ENCODE data around the gene FASLG.
"Not testable (repeated sequence)": the region's sequence is repeated elsewhere in the genome, so short reads cannot be mapped to it uniquely, and the experiment has no call there.

Gene FASLG

DNA sequence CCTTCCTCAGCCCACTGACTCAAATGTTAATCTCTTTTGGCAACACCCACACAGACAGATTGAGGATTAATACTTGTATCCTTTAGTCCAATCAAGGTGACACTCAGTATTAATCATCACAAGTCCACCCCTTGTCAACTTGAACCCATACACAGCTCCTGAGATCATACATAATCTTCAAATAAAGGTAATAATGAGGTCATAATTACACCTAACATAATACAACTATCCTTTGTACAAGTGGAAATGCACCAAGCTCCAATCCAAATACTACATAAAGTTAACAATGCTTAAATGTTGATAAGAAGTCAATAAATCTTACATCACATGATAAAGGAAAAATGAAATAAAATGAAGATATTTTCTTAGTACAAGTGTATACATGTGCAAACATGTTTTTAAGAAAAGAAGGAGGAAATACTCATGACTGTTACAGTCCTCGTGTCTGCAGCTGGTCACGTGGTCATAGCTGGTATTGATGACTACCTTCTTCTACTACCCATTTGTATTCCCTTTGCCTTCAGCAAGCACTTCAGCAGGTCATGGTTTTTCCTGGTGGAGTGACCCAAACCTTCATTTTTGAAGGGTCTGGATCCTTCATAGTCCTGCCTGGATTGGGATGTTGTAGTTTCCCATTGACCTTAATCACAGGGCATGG lies 29.7 kb downstream of the FASLG start:
- not testable (repeated sequence) for DNase-seq

- not testable (repeated sequence) for DNase-seq
These were observed 32.0 kb downstream of the FASLG start for GRCh38 chr1:172690925-172691324.

DNA sequence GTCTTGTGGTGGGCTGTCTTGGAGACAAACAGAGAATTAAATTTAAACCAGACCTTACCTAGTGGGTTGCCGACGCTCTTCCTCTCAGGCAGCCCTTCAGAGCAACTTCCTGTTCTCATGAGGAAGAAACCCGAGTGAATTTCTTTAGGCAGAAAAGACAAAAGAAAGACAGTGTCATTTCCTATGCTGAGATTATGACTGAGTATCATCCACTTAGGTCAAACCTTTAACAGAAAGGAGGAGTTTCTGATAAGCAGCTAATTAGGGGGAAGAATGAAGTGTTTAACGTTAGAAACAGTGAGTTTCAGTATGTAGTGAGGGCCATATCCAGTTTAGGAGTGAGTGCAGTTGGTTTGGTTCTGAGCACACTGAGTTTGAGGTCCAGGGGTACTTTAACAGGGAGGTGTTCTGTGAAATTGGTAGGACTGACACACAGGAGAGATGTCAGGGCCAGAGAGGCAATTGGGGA lies 38.7 kb downstream of the FASLG start:
- DNase-seq, result no peak

DNA sequence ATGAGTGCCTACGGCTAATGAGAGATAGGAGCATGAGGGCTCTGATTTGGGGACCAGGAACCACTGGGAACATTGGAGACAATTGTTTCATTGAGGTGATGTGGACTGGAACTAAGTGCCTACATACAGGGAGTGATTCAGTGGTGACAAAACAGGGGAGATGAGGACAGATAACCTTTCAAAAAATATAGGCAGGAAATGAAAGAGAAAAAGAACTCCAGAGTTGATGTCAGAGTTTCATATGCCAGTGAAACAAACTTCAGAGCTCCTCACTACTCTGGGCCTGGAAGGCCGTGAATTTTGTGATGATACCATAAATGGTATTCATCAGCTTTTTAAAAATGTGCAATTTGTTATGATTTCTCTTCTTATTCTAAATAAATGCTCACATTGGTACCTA lies 39.3 kb downstream of the FASLG start:
- DNase-seq, result no peak

GRCh38 chr1:172699111-172699510 lies 40.2 kb downstream of the FASLG start:
- no peak for DNase-seq

DNA sequence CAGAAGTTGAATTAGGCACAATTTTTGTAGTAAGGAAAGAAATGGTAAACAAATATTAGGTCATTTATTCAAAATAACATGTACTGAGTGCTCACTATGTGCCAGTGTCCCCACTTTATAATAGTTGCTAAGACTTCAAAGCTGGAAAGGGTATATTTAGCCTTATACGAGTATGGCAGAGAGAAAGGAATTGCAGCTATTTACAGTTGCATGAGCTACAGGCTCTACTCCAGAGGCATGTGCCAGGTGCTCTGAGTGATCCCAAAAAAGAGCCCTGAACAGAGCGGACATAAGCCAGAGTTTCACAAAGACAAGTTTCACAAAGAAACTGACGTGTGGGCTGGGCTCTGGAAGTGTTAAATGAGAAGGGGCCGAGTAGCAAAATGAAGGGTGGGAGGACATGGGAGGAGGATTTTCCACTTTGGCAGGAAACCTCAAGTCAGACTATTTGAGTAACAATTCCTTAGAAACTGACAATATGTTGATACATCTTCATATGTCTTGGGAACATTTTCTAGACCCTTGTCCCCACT lies 40.9 kb downstream of the FASLG start:
- DNase-seq, result no peak

DNA sequence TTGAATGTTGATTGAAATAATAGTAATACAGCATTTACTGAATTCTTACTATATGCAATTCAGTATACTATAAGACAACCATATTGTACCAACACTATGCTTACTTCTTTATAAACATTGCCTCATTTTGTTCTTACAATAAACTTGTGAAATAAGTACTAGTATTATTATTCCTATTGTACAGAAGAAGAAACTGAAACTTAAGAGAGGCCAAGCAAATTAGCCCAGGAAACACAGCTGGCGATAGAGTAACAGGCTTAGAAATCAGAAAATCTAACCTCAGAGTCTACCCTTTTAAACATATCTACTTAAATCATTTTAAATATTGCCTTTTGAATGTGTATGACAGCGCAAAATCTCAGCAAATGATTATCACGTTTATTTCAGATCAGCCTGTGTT lies 41.7 kb downstream of the FASLG start:
- DNase-seq, result no peak

DNA sequence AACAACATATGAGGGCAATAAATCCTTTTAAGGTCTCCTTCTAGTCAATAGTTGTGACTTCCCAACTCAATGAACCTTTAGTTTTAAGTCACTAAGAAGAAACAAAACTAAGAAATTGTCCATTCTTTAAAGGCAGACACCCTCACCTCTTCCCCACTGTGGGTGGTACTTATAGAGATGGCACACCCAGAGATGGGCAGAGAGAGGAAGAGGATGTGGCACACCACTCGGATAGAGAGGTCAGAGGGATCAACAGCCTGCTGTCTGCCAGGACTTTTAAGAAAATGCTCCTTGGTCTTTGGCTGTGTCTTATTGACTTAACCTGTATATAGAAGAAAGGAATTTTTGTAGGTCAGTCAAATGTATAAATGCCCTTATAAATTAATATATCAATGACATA lies 45.1 kb downstream of the FASLG start:
- DNase-seq, result no peak

- no peak for DNase-seq
These were observed 45.7 kb downstream of the FASLG start for GRCh38 chr1:172704420-172705210.

- no peak for DNase-seq
These were observed 49.5 kb downstream of the FASLG start for GRCh38 chr1:172708452-172708851.

GRCh38 chr1:172711558-172711957 lies 52.7 kb downstream of the FASLG start:
- DNase-seq, result no peak

DNA sequence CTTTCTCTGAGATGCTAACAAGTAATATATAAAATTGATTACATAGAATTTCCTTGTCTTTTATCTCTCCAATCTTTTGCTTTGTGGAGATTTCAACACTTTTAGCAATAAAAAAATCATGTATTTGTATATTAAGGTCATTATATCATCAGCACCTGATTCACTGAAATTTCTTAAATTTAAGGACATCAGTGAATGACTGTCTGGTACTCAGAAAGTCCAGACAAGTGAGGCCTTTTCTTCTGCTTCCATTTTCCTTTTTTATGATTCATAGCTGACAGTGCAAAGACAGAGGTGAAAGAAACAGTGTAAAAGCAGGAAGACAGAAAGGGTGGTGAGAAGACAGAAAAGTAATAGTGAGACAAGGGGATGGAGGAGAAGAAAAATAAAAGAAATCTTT lies 54.6 kb downstream of the FASLG start:
- no peak for DNase-seq

All from NCI-H146 (cell line).